GM19324 (cell line): ENCODE results near the gene C20orf141.
A peak's percentile ranks its signal among the peaks of the same experiment; 100 is the strongest.

ENCODE experiments used
- ATAC-seq: cut with Tn5 transposase; IDR thresholded peaks from one replicate; pipeline ENCODE4 v1.9.1; 2021; ENCODE audit warnings: mild to moderate bottlenecking, moderate library complexity; ENCODE audit not compliant: unreplicated experiment, low FRiP score

Gene C20orf141

GRCh38 chr20:2840967-2841531 is 26.3 kb downstream of the C20orf141 start:
- ATAC-seq = peak; percentile 33

GRCh38 chr20:2845607-2846006 is 30.8 kb downstream of the C20orf141 start:
- ATAC-seq = no peak

- ATAC-seq = no peak
These were observed 31.9 kb downstream of the C20orf141 start for GRCh38 chr20:2846698-2847097.

DNA sequence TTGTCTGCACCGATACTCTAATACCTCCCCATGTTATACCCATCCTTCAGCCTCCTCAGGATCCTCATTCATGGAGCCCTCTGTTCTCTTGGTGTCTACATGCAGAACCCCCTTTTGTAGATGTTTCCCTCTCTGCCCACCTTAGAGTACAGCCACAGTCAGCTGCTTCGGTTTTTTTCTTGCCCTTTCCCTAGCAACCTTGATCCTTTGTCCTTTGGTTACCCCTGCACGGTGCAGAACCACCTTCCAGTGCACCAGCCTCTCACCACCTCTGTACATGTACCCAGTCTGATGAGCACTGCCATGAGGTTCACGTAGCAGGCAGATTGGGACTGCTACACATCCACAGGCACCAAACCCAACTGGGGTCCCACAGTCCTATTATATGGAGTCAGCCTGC is 33.0 kb downstream of the C20orf141 start:
- ATAC-seq = no peak

DNA sequence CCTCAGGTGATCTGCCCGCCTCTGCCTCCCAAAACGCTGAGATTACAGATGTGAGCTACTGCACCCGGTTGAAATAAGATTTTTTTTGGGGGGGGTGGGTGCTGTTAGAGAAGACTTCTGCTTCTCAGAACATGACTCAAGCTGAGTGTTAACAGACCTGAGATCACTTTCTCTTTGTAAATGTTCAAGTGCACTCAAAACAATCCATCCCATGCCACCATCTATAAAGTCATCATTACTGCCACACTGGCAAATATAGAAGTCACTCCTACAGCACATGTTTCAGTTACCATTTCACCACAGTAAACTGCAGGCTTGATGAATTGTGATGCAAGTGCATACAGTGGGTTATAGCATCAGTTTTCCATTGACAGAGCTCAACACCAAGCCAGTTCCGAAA is 34.7 kb downstream of the C20orf141 start:
- ATAC-seq = no peak

DNA sequence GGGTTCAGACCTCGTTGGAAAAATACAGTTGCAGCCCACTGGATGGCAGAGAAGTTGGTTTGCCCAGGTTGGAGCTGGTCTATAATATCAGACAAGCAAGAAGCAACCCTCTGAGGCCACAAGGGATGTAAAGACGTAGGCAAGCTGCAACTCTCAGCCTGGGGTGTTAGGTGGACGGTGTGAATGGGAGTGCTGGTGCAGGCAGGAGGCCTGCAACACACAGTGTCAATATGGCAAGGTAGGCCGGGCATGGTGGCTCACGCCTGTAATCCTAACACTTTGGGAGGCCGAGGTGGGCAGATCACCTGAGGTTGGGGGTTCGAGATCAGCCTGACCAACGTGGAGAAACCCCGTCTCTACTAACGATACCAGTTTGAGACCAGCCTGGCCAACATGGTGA is 36.3 kb downstream of the C20orf141 start:
- no peak for ATAC-seq

DNA sequence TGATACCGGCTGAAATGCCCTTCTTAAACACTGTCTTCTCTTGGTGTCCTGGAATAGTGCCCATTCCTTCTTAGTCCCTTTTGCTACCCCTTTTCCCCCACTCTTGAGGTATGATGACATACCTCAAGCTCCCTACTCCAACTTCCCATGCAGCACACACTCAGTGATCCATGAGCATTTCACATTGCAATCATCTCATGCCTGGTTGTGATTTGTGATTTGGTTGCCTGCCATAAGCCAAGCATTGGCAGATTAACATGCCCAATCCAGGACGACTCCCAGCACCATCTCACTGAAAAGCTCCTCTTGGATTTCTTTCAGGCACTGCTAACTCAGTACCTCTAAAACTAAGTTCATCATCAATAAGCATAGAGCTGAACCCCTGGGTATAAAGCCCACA is 43.8 kb downstream of the C20orf141 start:
- no peak for ATAC-seq

- no peak for ATAC-seq
These were observed 44.7 kb downstream of the C20orf141 start for GRCh38 chr20:2859330-2860121.

DNA sequence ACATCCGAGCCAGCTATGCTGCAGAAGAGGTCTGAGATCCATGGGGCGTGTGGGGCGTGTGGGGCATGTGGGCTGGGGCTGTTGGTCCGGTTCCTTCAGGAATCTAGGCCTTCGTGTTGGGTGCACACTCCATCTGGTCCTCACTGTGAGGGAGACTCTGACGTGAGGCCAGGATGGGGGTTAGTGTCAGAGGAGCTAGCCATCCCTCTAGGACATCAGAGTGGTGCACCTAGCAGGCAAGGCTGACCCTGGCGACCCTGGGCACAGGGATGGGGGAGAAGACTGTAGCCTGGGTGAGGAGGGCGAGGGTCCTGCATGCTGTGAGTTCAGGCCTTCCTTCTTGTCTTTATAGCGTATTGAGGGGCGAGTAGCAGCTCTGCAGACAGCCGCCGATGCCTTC is 49.8 kb downstream of the C20orf141 start:
- no peak for ATAC-seq

- ATAC-seq = no peak
These were observed 50.3 kb downstream of the C20orf141 start for GRCh38 chr20:2865101-2865500.
